DND-41 (cell line): ENCODE data around the gene MYH3.

ENCODE experiments used
- EZH2 ChIP-seq: IDR thresholded peaks from 3 replicates; pipeline ENCODE4 v1.6.1; 2012; ENCODE audit warnings: borderline replicate concordance, low read depth, mild to moderate bottlenecking, moderate library complexity, low read length, inconsistent platforms; ENCODE audit not compliant: severe bottlenecking
- TF ChIP-seq, protein P1 (sequence below): IDR thresholded peaks from 2 replicates; pipeline ENCODE4 v1.5.1; 2012; ENCODE audit warnings: borderline replicate concordance, low read length, moderate library complexity, mild to moderate bottlenecking; ENCODE audit not compliant: poor library complexity, severe bottlenecking; ENCODE audit errors: extremely low read depth

- TF ChIP-seq, protein P1, sequence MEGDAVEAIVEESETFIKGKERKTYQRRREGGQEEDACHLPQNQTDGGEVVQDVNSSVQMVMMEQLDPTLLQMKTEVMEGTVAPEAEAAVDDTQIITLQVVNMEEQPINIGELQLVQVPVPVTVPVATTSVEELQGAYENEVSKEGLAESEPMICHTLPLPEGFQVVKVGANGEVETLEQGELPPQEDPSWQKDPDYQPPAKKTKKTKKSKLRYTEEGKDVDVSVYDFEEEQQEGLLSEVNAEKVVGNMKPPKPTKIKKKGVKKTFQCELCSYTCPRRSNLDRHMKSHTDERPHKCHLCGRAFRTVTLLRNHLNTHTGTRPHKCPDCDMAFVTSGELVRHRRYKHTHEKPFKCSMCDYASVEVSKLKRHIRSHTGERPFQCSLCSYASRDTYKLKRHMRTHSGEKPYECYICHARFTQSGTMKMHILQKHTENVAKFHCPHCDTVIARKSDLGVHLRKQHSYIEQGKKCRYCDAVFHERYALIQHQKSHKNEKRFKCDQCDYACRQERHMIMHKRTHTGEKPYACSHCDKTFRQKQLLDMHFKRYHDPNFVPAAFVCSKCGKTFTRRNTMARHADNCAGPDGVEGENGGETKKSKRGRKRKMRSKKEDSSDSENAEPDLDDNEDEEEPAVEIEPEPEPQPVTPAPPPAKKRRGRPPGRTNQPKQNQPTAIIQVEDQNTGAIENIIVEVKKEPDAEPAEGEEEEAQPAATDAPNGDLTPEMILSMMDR = no peak
- TF ChIP-seq EZH2 = no peak
These were observed 41.1 kb upstream of the MYH3 start for GRCh38 chr17:10698096-10698818.
